Measurements from ENCODE around the gene MUC4.
A peak's percentile ranks its signal among the peaks of the same experiment; 100 is the strongest.
"Not testable (repeated sequence)": the region's sequence is repeated elsewhere in the genome, so short reads cannot be mapped to it uniquely, and the experiment has no call there.

The MUC4 gene

GRCh38 chr3:195762611-195763010 lies 49.1 kb downstream of the MUC4 start:
- no peak for DNase-seq (ENCODE audit: low read depth in 3 of 3)

- no peak for DNase-seq (ENCODE audit: low read depth in 3 of 3)
These were observed 49.5 kb downstream of the MUC4 start for GRCh38 chr3:195762249-195762585.

GRCh38 chr3:195761567-195762248 lies 50.0 kb downstream of the MUC4 start:
- no peak for DNase-seq (ENCODE audit: low read depth in 3 of 3)

- no peak for DNase-seq (ENCODE audit: low read depth in 3 of 3)
These were observed 50.6 kb downstream of the MUC4 start for GRCh38 chr3:195761123-195761566.

GRCh38 chr3:195760345-195761122 lies 51.2 kb downstream of the MUC4 start:
- DNase-seq (ENCODE audit: low read depth in 3 of 3) = no peak

- no peak for DNase-seq (ENCODE audit: low read depth in 3 of 3)
These were observed 52.9 kb downstream of the MUC4 start for GRCh38 chr3:195758721-195759353.

- DNase-seq (ENCODE audit: low read depth in 3 of 3) = no peak
These were observed 53.9 kb downstream of the MUC4 start for GRCh38 chr3:195757827-195758226.

- no peak for DNase-seq (ENCODE audit: low read depth in 3 of 3)
These were observed 54.3 kb downstream of the MUC4 start for GRCh38 chr3:195757438-195757770.

- peak in 1 of 3 experiments; percentile 29 for DNase-seq (ENCODE audit: low read depth in 3 of 3)
These were observed 55.7 kb downstream of the MUC4 start for GRCh38 chr3:195755791-195756676.

- DNase-seq (ENCODE audit: low read depth in 3 of 3) = no peak
These were observed 56.3 kb downstream of the MUC4 start for GRCh38 chr3:195755391-195755790.

- no peak for DNase-seq (ENCODE audit: low read depth in 3 of 3)
These were observed 56.8 kb downstream of the MUC4 start for GRCh38 chr3:195754906-195755305.

- DNase-seq (ENCODE audit: low read depth in 3 of 3) = no peak
These were observed 57.6 kb downstream of the MUC4 start for GRCh38 chr3:195754141-195754540.

GRCh38 chr3:195753581-195753980 lies 58.1 kb downstream of the MUC4 start:
- no peak for DNase-seq (ENCODE audit: low read depth in 3 of 3)

GRCh38 chr3:195752546-195753331 lies 59.0 kb downstream of the MUC4 start:
- DNase-seq (ENCODE audit: low read depth in 3 of 3) = no peak

GRCh38 chr3:195752066-195752465 lies 59.7 kb downstream of the MUC4 start:
- no peak for DNase-seq (ENCODE audit: low read depth in 3 of 3)

GRCh38 chr3:195751560-195751959 lies 60.2 kb downstream of the MUC4 start:
- DNase-seq (ENCODE audit: low read depth in 3 of 3) = no peak

GRCh38 chr3:195750797-195751520 lies 60.8 kb downstream of the MUC4 start:
- DNase-seq (ENCODE audit: low read depth in 3 of 3) = no peak

GRCh38 chr3:195749101-195749500 lies 62.6 kb downstream of the MUC4 start:
- not testable (repeated sequence) for DNase-seq (ENCODE audit: low read depth in 3 of 3)

- DNase-seq (ENCODE audit: low read depth in 3 of 3) = no peak
These were observed 63.1 kb downstream of the MUC4 start for GRCh38 chr3:195748661-195749060.

- DNase-seq (ENCODE audit: low read depth in 3 of 3) = no peak
These were observed 65.0 kb downstream of the MUC4 start for GRCh38 chr3:195746751-195747150.

GRCh38 chr3:195746346-195746745 lies 65.4 kb downstream of the MUC4 start:
- DNase-seq (ENCODE audit: low read depth in 3 of 3) = no peak
